Measurements from ENCODE around the gene ZNF277.

- TF ChIP-seq CTCF (IDR thresholded peaks at IDR 0.05), result no peak
- TF ChIP-seq POLR2AphosphoS5 (IDR thresholded peaks at IDR 0.05; ENCODE audit: insufficient read depth in 1 of 2, low read depth in 1 of 2), result no peak
- TF ChIP-seq POLR2A (IDR thresholded peaks at IDR 0.05), result no peak
These were observed 23.2 kb upstream of the ZNF277 start for GRCh38 chr7:112183266-112183665.

All from vagina (tissue), 2 donors.